Ascending aorta (tissue), 2 donors: ENCODE measurements around the gene DYDC1. TPM values are rescaled to one million over a fixed set of nuclear protein-coding genes. Genes with fewer than 3 reads are reported as not detected.

ENCODE experiments used
- DNase-seq, 2 donors: peaks; one replicate each; pipeline ENCODE4 v3.0.0-alpha.2; 2019; ENCODE audit warnings: low spot score in 2 of 2
- H3K27ac ChIP-seq, 2 donors: fragments of 200-600 bp; sonication (generic); one replicate each; pipeline ENCODE4 v1.5.1; 2016 to 2017; ENCODE audit warnings: mild to moderate bottlenecking in 1 of 2
- H3K27me3 ChIP-seq: fragments of 200-600 bp; sonication (generic); one replicate; pipeline ENCODE4 v1.5.1; 2017
- H3K36me3 ChIP-seq, 2 donors: fragments of 200-600 bp; sonication (generic); one replicate each; pipeline ENCODE4 v1.5.1; 2016
- H3K4me1 ChIP-seq, 2 donors: fragments of 200-600 bp; sonication (generic); one replicate each; pipeline ENCODE4 v1.5.1; 2016 to 2017; ENCODE audit warnings: mild to moderate bottlenecking in 1 of 2
- H3K4me3 ChIP-seq, 2 donors: fragments of 200-600 bp; sonication (generic); one replicate each; pipeline ENCODE4 v1.5.1; 2016 to 2017; ENCODE audit warnings: mild to moderate bottlenecking in 1 of 2
- H3K9me3 ChIP-seq, 2 donors: fragments of 200-600 bp; sonication (generic); one replicate each; pipeline ENCODE4 v1.5.1; 2016
- CTCF ChIP-seq, 3 experiments: fragments of 200-600 bp in 2 of 3; fragments of 450-650 bp in 1 of 3; sonication (generic) in 2 of 3; IDR thresholded peaks; one replicate each; pipeline ENCODE4 v1.5.1; 2016 to 2019; ENCODE audit warnings: antibody characterized with exemption in 3 of 3, mild to moderate bottlenecking in 1 of 3, moderate library complexity in 1 of 3
- intact Hi-C: fragments of 100-400 bp; cut with DNase I; formaldehyde crosslinking; loops from one replicate; pipeline ENCODE4 v1.15.1; 2023
- total RNA-seq: library from RNA; depleted of rRNA; stranded (reverse); fragments of >200 nt; gene quantifications from one replicate; pipeline ENCODE4 v1.1.0, GENCODE V29; 2016

Gene DYDC1
- total RNA-seq, 1 donor from 2014 or later, result not detected

GRCh38 chr10:80344276-80344675 lies 12.3 kb downstream of the DYDC1 start:
- H3K9me3 ChIP-seq, result no peaks in the 10 kb centered on the region
- H3K27me3 ChIP-seq, result no peaks in the 10 kb centered on the region
- no peak overlapping the region for H3K27ac ChIP-seq
- intact Hi-C loops, result no loop called here
- no peaks in the 10 kb centered on the region for H3K36me3 ChIP-seq
- no peak for DNase-seq
- H3K4me1 ChIP-seq, result no peaks in the 10 kb centered on the region
- TF ChIP-seq CTCF (IDR thresholded peaks at IDR 0.05), result no peak
- H3K4me3 ChIP-seq, result no peak overlapping the region

GRCh38 chr10:80333983-80334382 lies 22.6 kb downstream of the DYDC1 start:
- Histone ChIP-seq H3K36me3 (no peaks in the 10 kb centered on the region), H3K27me3 (no peaks in the 10 kb centered on the region), H3K9me3 (no peaks in the 10 kb centered on the region), H3K4me1 (no peaks in the 10 kb centered on the region), H3K27ac (no peak overlapping the region), H3K4me3 (no peak overlapping the region)
- intact Hi-C loops, result no loop called here
- no peak for DNase-seq
- no peak for TF ChIP-seq CTCF (IDR thresholded peaks at IDR 0.05)

GRCh38 chr10:80324891-80325364 lies 31.6 kb downstream of the DYDC1 start:
- Histone ChIP-seq H3K4me3 (no peak overlapping the region), H3K27me3 (no peaks in the 10 kb centered on the region), H3K27ac (no peak overlapping the region), H3K9me3 (no peaks in the 10 kb centered on the region), H3K36me3 (no peaks in the 10 kb centered on the region), H3K4me1 (no peaks in the 10 kb centered on the region)
- TF ChIP-seq CTCF (IDR thresholded peaks at IDR 0.05), result no peak
- intact Hi-C loops, result no loop called here
- DNase-seq, result no peak

- Histone ChIP-seq H3K4me3 (no peak overlapping the region), H3K4me1 (no peaks in the 10 kb centered on the region), H3K36me3 (no peaks in the 10 kb centered on the region), H3K9me3 (no peaks in the 10 kb centered on the region), H3K27me3 (no peaks in the 10 kb centered on the region), H3K27ac (no peak overlapping the region)
- DNase-seq, result no peak
- intact Hi-C loops, result no loop called here
- no peak for TF ChIP-seq CTCF (IDR thresholded peaks at IDR 0.05)
Observed at GRCh38 chr10:80324086-80324485, 32.5 kb downstream of the DYDC1 start.

- DNase-seq, result no peak
- Histone ChIP-seq H3K36me3 (no peaks in the 10 kb centered on the region), H3K27me3 (no peaks in the 10 kb centered on the region), H3K4me3 (no peak overlapping the region), H3K9me3 (no peaks in the 10 kb centered on the region), H3K4me1 (no peaks in the 10 kb centered on the region), H3K27ac (no peak overlapping the region)
- intact Hi-C loops, result no loop called here
- TF ChIP-seq CTCF (IDR thresholded peaks at IDR 0.05), result no peak
Observed at GRCh38 chr10:80323311-80323710, 33.2 kb downstream of the DYDC1 start.

GRCh38 chr10:80322711-80323110 lies 33.8 kb downstream of the DYDC1 start:
- H3K4me3 ChIP-seq, result no peak overlapping the region
- no peak for TF ChIP-seq CTCF (IDR thresholded peaks at IDR 0.05)
- no peak overlapping the region for H3K27ac ChIP-seq
- DNase-seq, result no peak
- H3K9me3 ChIP-seq, result no peaks in the 10 kb centered on the region
- intact Hi-C loops, result no loop called here
- H3K4me1 ChIP-seq, result no peaks in the 10 kb centered on the region
- no peaks in the 10 kb centered on the region for H3K36me3 ChIP-seq
- no peaks in the 10 kb centered on the region for H3K27me3 ChIP-seq
